ENCODE measurements around the gene BCL11A. TPM values are rescaled to one million over a fixed set of nuclear protein-coding genes. Genes with fewer than 3 reads are reported as not detected.

Gene BCL11A
- 10 to 100 TPM in 1 of 4 donors, 1 to 10 TPM in 3; 4.6 to 12.8 (median 9.0) TPM for total RNA-seq

DNA sequence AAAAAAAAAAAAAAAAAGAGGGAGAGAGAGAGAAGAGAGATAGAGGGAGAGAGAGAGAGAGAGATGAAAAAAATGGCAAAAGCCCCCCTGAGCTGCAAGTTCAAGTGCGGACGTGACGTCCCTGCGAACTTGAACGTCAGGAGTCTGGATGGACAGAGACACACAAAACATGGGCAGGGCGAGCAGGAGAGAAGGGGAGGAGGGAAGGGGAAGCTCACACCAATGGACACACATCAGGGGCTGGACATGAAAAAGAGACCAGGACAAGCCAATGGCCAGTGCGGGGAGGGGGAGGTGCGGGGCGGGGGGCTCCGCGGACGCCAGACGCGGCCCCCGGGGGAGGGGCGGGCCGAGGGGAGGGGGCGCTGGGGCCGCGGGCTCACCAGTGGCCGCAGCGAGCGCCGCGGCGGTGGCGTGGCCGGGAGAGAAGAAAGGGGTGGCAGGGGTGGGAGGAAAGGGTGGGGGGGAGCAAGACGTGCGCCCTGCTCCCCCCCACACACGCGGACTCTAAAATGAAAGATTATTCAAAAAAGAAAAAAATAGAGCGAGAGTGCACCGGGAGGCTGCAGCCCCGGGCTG, at the start of gene BCL11A:
TSS of gene BCL11A (minus strand) at position 160 of the 579 bp plus-strand sequence. CDS start 384 bp downstream, outside the sequence.
- peaks cover 32 to 37% of the 10 kb centered on the region in 2 donors for H3K4me1 ChIP-seq
- H3K4me3 ChIP-seq (replicated peaks in 1 of 3): peak within 1 kb of the TSS; percentile 18 to 64 (median 57)
- DNase-seq: peak; percentile 84 to 85
- H3K27ac ChIP-seq: peak within 1 kb of the TSS; percentile 21 to 64 (median 25)
- H3K9me3 ChIP-seq: no peaks in the 10 kb centered on the region
- H3K36me3 ChIP-seq: no peaks in the 10 kb centered on the region
- 0 to 3% methylated on average over 21 to 27 of the region's 35 CpGs for WGBS, 2 donors
- TF ChIP-seq POLR2A (IDR thresholded peaks at IDR 0.05) (peak in 1 of 2 donors; percentile 66), CTCF (IDR thresholded peaks at IDR 0.05) (no peak)
- H3K27me3 ChIP-seq: peaks cover 3% of the 10 kb centered on the region
- intact Hi-C loops (cut with DNase I): loop anchor here (10.0 kb wide), 1 partner anchor 1259 kb away; no protein-coding TSS in a partner anchor

DNA sequence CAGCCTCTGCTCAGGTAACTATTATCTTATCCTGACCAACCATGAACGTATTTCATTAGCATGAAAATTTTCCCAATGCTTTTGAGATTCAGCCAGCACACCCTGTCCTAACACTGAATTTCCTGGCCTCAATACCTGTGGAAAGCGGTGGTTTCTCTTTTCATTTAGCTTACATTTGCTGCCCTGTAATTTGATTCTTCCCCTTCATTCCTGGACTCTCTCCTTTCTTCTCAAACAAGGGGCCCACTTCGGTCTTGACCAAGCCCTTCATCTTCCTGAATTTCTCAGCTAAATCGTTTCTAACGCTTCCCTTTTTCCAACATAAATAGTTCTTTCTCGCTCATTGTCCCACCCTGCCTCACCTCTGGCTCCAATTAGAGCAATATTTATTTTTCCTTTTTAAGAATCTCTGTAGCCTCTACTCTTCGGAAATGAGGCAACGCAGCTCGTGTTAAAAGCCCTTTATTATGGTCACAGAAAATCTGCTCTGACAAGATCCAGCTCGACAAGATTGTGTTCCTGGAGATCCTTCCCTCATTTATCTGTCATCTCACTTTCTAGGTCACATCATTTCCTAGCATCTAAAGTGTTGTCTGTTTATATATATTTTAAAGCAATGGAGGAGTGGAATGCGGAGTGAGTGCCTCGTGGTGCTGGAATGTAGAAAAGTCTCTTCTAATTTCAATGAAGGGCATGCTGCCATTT, 49.5 kb upstream of the BCL11A start:
- TF ChIP-seq POLR2A (IDR thresholded peaks at IDR 0.05) (no peak), CTCF (IDR thresholded peaks at IDR 0.05) (no peak)
- H3K4me3 ChIP-seq (replicated peaks in 1 of 3): no peak overlapping the region
- WGBS, 2 donors: 35 to 42% methylated on average over 12 of the region's 12 CpGs

GRCh38 chr2:60602388-60602787, 48.9 kb upstream of the BCL11A start:
- H3K27ac ChIP-seq: no peak overlapping the region
- no peak for TF ChIP-seq CTCF (IDR thresholded peaks at IDR 0.05)
- H3K4me3 ChIP-seq (replicated peaks in 1 of 3): no peak overlapping the region
- no peaks in the 10 kb centered on the region for H3K27me3 ChIP-seq
- DNase-seq: no peak
- no peaks in the 10 kb centered on the region for H3K9me3 ChIP-seq
- H3K4me1 ChIP-seq: no peaks in the 10 kb centered on the region
- intact Hi-C loops (cut with DNase I): no loop called here
- WGBS, 2 donors: 77 to 85% methylated on average over 6 of the region's 6 CpGs
- H3K36me3 ChIP-seq: no peaks in the 10 kb centered on the region

More for the DNA sequence above, 49.5 kb upstream of the BCL11A start:
- Histone ChIP-seq H3K27me3 (no peaks in the 10 kb centered on the region), H3K9me3 (no peaks in the 10 kb centered on the region), H3K27ac (no peak overlapping the region), H3K4me1 (no peaks in the 10 kb centered on the region), H3K36me3 (no peaks in the 10 kb centered on the region)
- DNase-seq: no peak
- intact Hi-C loops (cut with DNase I): no loop called here

- Histone ChIP-seq H3K9me3 (no peaks in the 10 kb centered on the region), H3K27me3 (no peaks in the 10 kb centered on the region), H3K36me3 (no peaks in the 10 kb centered on the region), H3K4me1 (no peaks in the 10 kb centered on the region), H3K27ac (no peak overlapping the region), H3K4me3 (replicated peaks in 1 of 3) (no peak overlapping the region)
- intact Hi-C loops (cut with DNase I): no loop called here
- TF ChIP-seq POLR2A (IDR thresholded peaks at IDR 0.05): no peak
- no peak for TF ChIP-seq CTCF (IDR thresholded peaks at IDR 0.05)
- no peak for DNase-seq
- 93 to 96% methylated on average over 3 of the region's 3 CpGs for WGBS, 2 donors
Measured at GRCh38 chr2:60598271-60598670, 44.8 kb upstream of the BCL11A start.

- WGBS, 2 donors: 66 to 81% methylated on average over 2 of the region's 2 CpGs
- no peaks in the 10 kb centered on the region for H3K9me3 ChIP-seq
- intact Hi-C loops (cut with DNase I): no loop called here
- no peak overlapping the region for H3K4me3 ChIP-seq (replicated peaks in 1 of 3)
- no peaks in the 10 kb centered on the region for H3K36me3 ChIP-seq
- no peak for TF ChIP-seq POLR2A (IDR thresholded peaks at IDR 0.05)
- TF ChIP-seq CTCF (IDR thresholded peaks at IDR 0.05): no peak
- DNase-seq: no peak
- no peak overlapping the region for H3K27ac ChIP-seq
- no peaks in the 10 kb centered on the region for H3K27me3 ChIP-seq
- no peaks in the 10 kb centered on the region for H3K4me1 ChIP-seq
Measured at GRCh38 chr2:60597346-60597745, 43.9 kb upstream of the BCL11A start.
